Stimulated activated naive CD8-positive, alpha-beta T cell treated with anti-CD3 and anti-CD28 coated beads, Interleukin-15, Interleukin-2, amounts not matched to agents 100 ng/mL and 50 ng/mL, for 24 hours (primary cell): Measurements from ENCODE around the gene GPR45.

Experiments
- H3K27ac Mint-ChIP-seq: one replicate; pipeline ENCODE4 v1.8.0; 2021; ENCODE audit warnings: mild to moderate bottlenecking, mixed read lengths
- H3K27me3 Mint-ChIP-seq: one replicate; pipeline ENCODE4 v1.8.0; 2021; ENCODE audit warnings: mixed read lengths
- H3K36me3 Mint-ChIP-seq: one replicate; pipeline ENCODE4 v1.8.0; 2021; ENCODE audit warnings: low read depth, mixed read lengths
- H3K4me1 Mint-ChIP-seq: one replicate; pipeline ENCODE4 v1.8.0; 2021; ENCODE audit warnings: low read depth, mixed read lengths
- H3K4me3 Mint-ChIP-seq: one replicate; pipeline ENCODE4 v1.8.0; 2021; ENCODE audit warnings: mild to moderate bottlenecking, mixed read lengths
- H3K9me3 Mint-ChIP-seq: one replicate; pipeline ENCODE4 v1.8.0; 2021; ENCODE audit warnings: mixed read lengths

GPR45 gene

GRCh38 chr2:105271393-105272045 lies 30.0 kb downstream of the GPR45 start:
- H3K27ac Mint-ChIP-seq, result no peak overlapping the region
- H3K36me3 Mint-ChIP-seq, result peaks cover 81% of the 10 kb centered on the region
- H3K4me3 Mint-ChIP-seq, result no peak overlapping the region

GRCh38 chr2:105272176-105272575 lies 30.6 kb downstream of the GPR45 start:
- H3K36me3 Mint-ChIP-seq, result peaks cover 83% of the 10 kb centered on the region
- H3K4me3 Mint-ChIP-seq, result no peak overlapping the region
- H3K27me3 Mint-ChIP-seq, result no peaks in the 10 kb centered on the region
- no peaks in the 10 kb centered on the region for H3K4me1 Mint-ChIP-seq
- H3K27ac Mint-ChIP-seq, result no peak overlapping the region
- no peaks in the 10 kb centered on the region for H3K9me3 Mint-ChIP-seq

More at GRCh38 chr2:105271393-105272045, 30.0 kb downstream of the GPR45 start:
- no peaks in the 10 kb centered on the region for H3K27me3 Mint-ChIP-seq
- H3K4me1 Mint-ChIP-seq, result no peaks in the 10 kb centered on the region
- no peaks in the 10 kb centered on the region for H3K9me3 Mint-ChIP-seq

GRCh38 chr2:105274046-105274445 lies 32.5 kb downstream of the GPR45 start:
- H3K9me3 Mint-ChIP-seq, result no peaks in the 10 kb centered on the region
- no peaks in the 10 kb centered on the region for H3K27me3 Mint-ChIP-seq
- no peak overlapping the region for H3K4me3 Mint-ChIP-seq
- peaks cover 82% of the 10 kb centered on the region for H3K36me3 Mint-ChIP-seq
- H3K27ac Mint-ChIP-seq, result no peak overlapping the region
- H3K4me1 Mint-ChIP-seq, result no peaks in the 10 kb centered on the region

- no peaks in the 10 kb centered on the region for H3K4me1 Mint-ChIP-seq
- no peak overlapping the region for H3K27ac Mint-ChIP-seq
- no peak overlapping the region for H3K4me3 Mint-ChIP-seq
- no peaks in the 10 kb centered on the region for H3K9me3 Mint-ChIP-seq
- peaks cover 78% of the 10 kb centered on the region for H3K36me3 Mint-ChIP-seq
- H3K27me3 Mint-ChIP-seq, result no peaks in the 10 kb centered on the region
Observed at GRCh38 chr2:105278654-105279053, 37.1 kb downstream of the GPR45 start.

GRCh38 chr2:105279126-105279525 lies 37.6 kb downstream of the GPR45 start:
- no peak overlapping the region for H3K27ac Mint-ChIP-seq
- no peaks in the 10 kb centered on the region for H3K4me1 Mint-ChIP-seq
- H3K4me3 Mint-ChIP-seq, result no peak overlapping the region
- H3K9me3 Mint-ChIP-seq, result no peaks in the 10 kb centered on the region
- peaks cover 74% of the 10 kb centered on the region for H3K36me3 Mint-ChIP-seq
- H3K27me3 Mint-ChIP-seq, result no peaks in the 10 kb centered on the region

GRCh38 chr2:105280281-105280680 lies 38.7 kb downstream of the GPR45 start:
- Mint-ChIP-seq H3K4me1 (no peaks in the 10 kb centered on the region), H3K36me3 (peaks cover 74% of the 10 kb centered on the region), H3K4me3 (no peak overlapping the region), H3K9me3 (no peaks in the 10 kb centered on the region), H3K27ac (no peak overlapping the region), H3K27me3 (no peaks in the 10 kb centered on the region)

- Mint-ChIP-seq H3K9me3 (no peaks in the 10 kb centered on the region), H3K27me3 (no peaks in the 10 kb centered on the region), H3K36me3 (peaks cover 66% of the 10 kb centered on the region), H3K27ac (no peak overlapping the region), H3K4me1 (no peaks in the 10 kb centered on the region), H3K4me3 (no peak overlapping the region)
Observed at GRCh38 chr2:105283532-105283931, 42.0 kb downstream of the GPR45 start.

- H3K9me3 Mint-ChIP-seq, result no peaks in the 10 kb centered on the region
- no peaks in the 10 kb centered on the region for H3K27me3 Mint-ChIP-seq
- no peak overlapping the region for H3K27ac Mint-ChIP-seq
- no peaks in the 10 kb centered on the region for H3K4me1 Mint-ChIP-seq
- H3K4me3 Mint-ChIP-seq, result no peak overlapping the region
- H3K36me3 Mint-ChIP-seq, result peaks cover 73% of the 10 kb centered on the region
Observed at GRCh38 chr2:105287692-105288091, 46.1 kb downstream of the GPR45 start.

GRCh38 chr2:105288133-105288532 lies 46.6 kb downstream of the GPR45 start:
- peaks cover 71% of the 10 kb centered on the region for H3K36me3 Mint-ChIP-seq
- H3K4me3 Mint-ChIP-seq, result no peak overlapping the region
- no peaks in the 10 kb centered on the region for H3K9me3 Mint-ChIP-seq
- H3K27ac Mint-ChIP-seq, result no peak overlapping the region
- no peaks in the 10 kb centered on the region for H3K4me1 Mint-ChIP-seq
- no peaks in the 10 kb centered on the region for H3K27me3 Mint-ChIP-seq

- peaks cover 67% of the 10 kb centered on the region for H3K36me3 Mint-ChIP-seq
- H3K4me1 Mint-ChIP-seq, result no peaks in the 10 kb centered on the region
- no peak overlapping the region for H3K27ac Mint-ChIP-seq
- no peaks in the 10 kb centered on the region for H3K9me3 Mint-ChIP-seq
- no peak overlapping the region for H3K4me3 Mint-ChIP-seq
- H3K27me3 Mint-ChIP-seq, result no peaks in the 10 kb centered on the region
Observed at GRCh38 chr2:105290981-105291660, 49.6 kb downstream of the GPR45 start.

- Mint-ChIP-seq H3K4me1 (no peaks in the 10 kb centered on the region), H3K27me3 (no peaks in the 10 kb centered on the region), H3K36me3 (peaks cover 69% of the 10 kb centered on the region), H3K27ac (no peak overlapping the region), H3K9me3 (no peaks in the 10 kb centered on the region), H3K4me3 (no peak overlapping the region)
Observed at GRCh38 chr2:105291981-105292380, 50.4 kb downstream of the GPR45 start.
